Measurements from ENCODE around the gene CACNB3.
A peak's percentile ranks its signal among the peaks of the same experiment; 100 is the strongest.
"Not testable (repeated sequence)": the region's sequence is repeated elsewhere in the genome, so short reads cannot be mapped to it uniquely, and the experiment has no call there.

The CACNB3 gene

DNA sequence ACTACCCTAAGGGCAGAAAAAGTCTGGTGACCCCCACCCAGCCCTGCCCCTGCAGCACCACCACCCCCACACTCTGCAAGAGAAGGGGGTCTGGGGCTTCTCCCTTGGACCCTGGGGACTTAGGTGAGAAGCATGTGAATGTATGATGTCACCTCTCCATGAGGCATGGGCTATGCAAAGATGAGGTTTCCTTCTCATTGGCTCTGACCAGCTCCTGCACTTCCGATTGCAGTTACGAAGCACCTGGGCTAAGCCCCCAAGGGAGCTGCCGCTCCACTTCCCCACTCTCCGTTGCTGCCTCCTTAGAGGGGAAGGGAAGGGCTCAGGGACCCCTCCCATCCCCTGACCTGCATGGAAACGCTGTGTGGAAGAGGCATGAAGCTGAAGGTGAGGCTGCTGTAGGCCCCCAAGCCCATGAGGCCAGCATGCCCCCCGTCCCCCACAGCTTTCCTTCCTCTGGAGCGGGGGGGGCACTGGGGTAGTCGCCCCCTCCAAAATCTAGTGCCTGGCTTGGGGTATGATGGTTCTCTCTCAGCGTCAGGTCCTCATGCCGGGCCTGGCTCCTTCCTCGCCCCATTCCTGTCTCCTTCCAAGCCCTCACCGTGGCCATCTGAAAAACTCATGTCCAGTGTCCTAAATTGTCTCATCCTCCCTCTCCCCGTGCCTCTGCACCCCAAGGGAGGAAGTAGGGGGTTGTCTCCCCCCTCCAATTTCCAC, 39.1 kb downstream of the CACNB3 start:
- DNase-seq = peak; percentile 42

DNA sequence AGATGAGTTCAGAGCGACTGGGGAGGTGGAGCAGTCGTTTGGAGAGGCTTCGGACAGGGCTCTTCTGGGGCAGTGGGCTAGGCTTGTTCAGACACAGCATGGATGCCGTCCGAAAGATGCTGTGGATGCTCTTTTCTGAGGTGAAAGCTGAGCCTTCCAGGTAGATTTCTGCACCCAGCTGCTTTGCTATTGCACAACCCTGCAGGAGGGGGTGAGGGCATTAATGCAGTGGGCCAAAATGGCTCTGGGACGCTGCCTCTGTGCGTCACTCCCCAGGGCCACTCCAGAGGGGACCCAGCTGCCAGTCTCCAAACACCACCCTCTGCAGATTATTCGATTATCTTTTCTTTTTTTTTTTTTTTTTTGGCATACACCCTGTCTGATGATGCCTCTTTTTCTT, 39.7 kb downstream of the CACNB3 start:
- DNase-seq = no peak

GRCh38 chr12:48859607-48860006, 41.3 kb downstream of the CACNB3 start:
- DNase-seq = no peak

- DNase-seq = not testable (repeated sequence)
Observed at GRCh38 chr12:48860236-48860635, 41.9 kb downstream of the CACNB3 start.

DNA sequence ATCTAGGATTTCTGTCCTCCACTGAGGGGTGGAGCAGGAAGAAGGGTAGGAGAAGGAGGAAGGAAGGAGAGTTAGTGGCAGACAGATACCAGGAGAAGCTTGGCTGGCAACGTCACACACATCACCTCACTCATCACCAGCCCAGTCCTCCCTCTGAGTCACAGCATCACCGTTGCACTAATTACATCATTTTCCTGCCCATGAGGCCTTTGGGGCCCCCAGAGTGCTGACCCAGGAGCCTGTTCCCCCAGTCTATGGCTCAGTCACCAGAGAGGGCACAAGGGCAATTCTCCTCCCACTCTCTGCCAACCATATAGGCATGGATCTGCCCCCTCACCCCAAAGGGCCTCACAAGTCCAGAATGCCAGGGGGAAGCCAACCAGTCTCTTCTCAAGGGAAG, 42.8 kb downstream of the CACNB3 start:
- DNase-seq = no peak

- no peak for DNase-seq
Observed at GRCh38 chr12:48862760-48863159, 44.5 kb downstream of the CACNB3 start.

- DNase-seq = no peak
Observed at GRCh38 chr12:48863291-48863690, 45.0 kb downstream of the CACNB3 start.

- peak; percentile 80 for DNase-seq
Observed at GRCh38 chr12:48865281-48866051, 47.2 kb downstream of the CACNB3 start, which contains the start of gene RND1. RND1 (minus strand) TSS chr12:48865870; CDS start chr12:48865767, 103 bp downstream.

DNA sequence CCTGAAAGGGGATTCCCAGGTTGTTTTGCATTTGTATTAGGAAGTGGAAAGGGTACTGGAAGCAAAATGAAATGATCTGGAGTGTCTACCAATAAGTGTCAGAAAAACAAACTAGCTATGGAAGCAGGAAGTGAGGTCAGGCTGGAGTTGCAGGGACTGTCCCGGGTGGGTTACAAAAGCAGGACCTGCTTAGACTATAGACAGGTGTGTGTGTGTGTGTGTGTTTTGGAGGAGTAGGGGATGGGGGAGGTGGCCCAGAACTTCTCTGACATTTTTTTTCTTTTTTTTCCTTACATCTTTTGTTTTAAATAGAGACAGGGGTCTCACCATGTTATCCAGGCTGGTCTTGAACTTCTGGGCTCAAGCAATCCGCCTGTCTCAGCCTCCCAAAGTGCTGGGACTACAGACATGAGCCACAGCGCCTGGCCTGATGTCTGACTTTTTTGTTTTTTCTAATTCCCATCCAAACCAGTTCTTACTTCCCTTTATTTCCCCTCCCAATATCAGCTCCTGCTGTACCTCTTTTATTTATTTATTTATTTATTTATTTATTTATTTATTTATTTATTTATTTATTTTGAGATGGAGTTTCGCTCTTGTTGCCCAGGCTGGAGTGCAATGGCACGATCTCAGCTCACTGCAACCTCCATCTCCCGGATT, 47.9 kb downstream of the CACNB3 start:
- no peak for DNase-seq

- no peak for DNase-seq
Observed at GRCh38 chr12:48868451-48868850, 50.2 kb downstream of the CACNB3 start.

GRCh38 chr12:48869191-48869590, 50.9 kb downstream of the CACNB3 start:
- no peak for DNase-seq

DNA sequence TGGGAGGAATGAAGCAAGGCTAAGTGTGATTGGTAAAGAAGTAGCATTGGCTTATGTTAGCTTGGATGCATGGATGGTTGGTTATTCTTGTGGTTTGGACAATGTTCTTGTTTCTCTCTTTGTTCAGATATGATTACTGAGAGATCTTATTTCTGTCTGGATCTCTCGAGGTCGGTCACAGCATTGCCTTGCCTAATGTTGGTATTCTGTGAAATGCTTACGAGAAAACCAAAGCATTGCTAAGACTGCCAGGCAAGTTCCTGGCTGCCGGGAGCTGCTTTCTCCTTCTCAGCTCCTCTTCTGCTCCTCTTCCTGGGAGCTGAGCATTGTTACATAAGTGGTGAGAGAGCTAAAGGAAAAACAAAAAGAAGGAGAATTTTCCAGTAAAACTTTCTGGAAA, 54.8 kb downstream of the CACNB3 start:
- no peak for DNase-seq

GRCh38 chr12:48873534-48873933, 55.2 kb downstream of the CACNB3 start:
- DNase-seq = not testable (repeated sequence)

DNA sequence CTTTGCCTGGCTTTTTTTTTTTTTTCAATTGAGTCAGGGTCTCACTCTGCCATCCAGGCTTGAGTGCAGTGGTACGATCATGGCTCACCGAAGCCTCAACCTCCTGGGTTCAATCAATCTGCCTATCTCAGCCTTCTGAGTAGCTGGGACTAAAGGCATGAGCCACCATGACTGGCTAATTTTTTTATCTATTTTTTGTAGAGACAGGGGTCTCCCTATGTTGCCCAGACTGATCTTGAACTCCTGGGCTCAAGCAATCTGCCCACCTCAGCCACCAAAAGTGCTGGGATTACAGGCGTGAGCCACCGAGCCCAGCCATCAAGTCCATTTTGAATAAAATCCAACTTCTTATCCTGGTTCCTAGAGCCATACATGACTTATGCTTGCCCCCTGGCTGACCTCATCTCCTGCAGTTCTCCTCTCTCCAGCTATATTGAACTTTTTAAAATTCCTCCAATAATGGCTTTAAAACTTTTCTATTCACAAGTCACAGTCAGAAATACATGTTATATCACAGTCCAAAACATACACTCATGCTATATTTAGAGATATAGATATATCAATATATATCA, 57.7 kb downstream of the CACNB3 start:
- DNase-seq = no peak
